Body of pancreas (tissue), 4 donors: ENCODE measurements around the gene PDK3. TPM values are rescaled to one million over a fixed set of nuclear protein-coding genes. Genes with fewer than 3 reads are reported as not detected.

Experiments
- ATAC-seq: fragments of 150-250 bp; one replicate; pipeline ENCODE4 v1.9.1; 2016
- DNase-seq, 4 donors: peaks; one replicate each; pipeline ENCODE4 v3.0.0-alpha.2; 2019
- H3K27ac ChIP-seq, 4 donors: fragments of 200-600 bp; sonication (generic); 1 replicate in 3 of 4; 2 replicates in 1 of 4; pipeline versions ENCODE4 v1.5.1 to v1.6.1; 2016 to 2019; ENCODE audit warnings: mild to moderate bottlenecking in 1 of 4, mixed read lengths in 1 of 4, moderate library complexity in 1 of 4
- H3K27me3 ChIP-seq, 2 donors: fragments of 200-600 bp; sonication (generic); one replicate each; pipeline ENCODE4 v1.6.0; 2016; ENCODE audit warnings: mild to moderate bottlenecking in 1 of 2
- H3K36me3 ChIP-seq, 2 donors: fragments of 200-600 bp; sonication (generic); replicated peaks in 1 of 2; 2 replicates each; pipeline ENCODE4 v1.5.1; 2016; ENCODE audit warnings: low read depth in 2 of 2; ENCODE audit not compliant: insufficient read depth in 1 of 2
- H3K4me1 ChIP-seq: fragments of 200-600 bp; sonication (generic); one replicate; pipeline ENCODE4 v1.6.0; 2016
- H3K4me3 ChIP-seq, 2 donors: fragments of 200-600 bp; sonication (generic); 1 replicate in 1 of 2; 2 replicates in 1 of 2; pipeline ENCODE4 v1.5.1; 2016 to 2019
- H3K9me3 ChIP-seq, 3 donors: fragments of 200-600 bp; sonication (generic); 1 replicate in 2 of 3; 2 replicates in 1 of 3; pipeline ENCODE4 v1.5.1; 2016
- POLR2A ChIP-seq, 3 donors: fragments of 450-650 bp; IDR thresholded peaks; one replicate each; pipeline ENCODE4 v1.6.1; 2016; ENCODE audit warnings: antibody characterized with exemption in 3 of 3, mild to moderate bottlenecking in 2 of 3
- WGBS, 2 donors: methylation state at CpG; one replicate each; pipeline ENCODE4 v1.1.5; 2017; 5-methylcytosine and 5-hydroxymethylcytosine counted together
- intact Hi-C: fragments of 100-400 bp; cut with DNase I; formaldehyde crosslinking; loops from one replicate; pipeline ENCODE4 v1.15.1; 2023
- total RNA-seq, 2 donors: library from RNA; depleted of rRNA; stranded (reverse); fragments of >200 nt; gene quantifications; one replicate each; pipeline ENCODE4 v1.1.0, GENCODE V29; 2016
- TF ChIP-seq, protein P1 (sequence below), 7 experiments: fragments of 450-650 bp in 4 of 7; fragments of 200-600 bp in 3 of 7; sonication (generic) in 3 of 7; IDR thresholded peaks; one replicate each; pipeline ENCODE4 v1.5.1; 2016 to 2019; ENCODE audit warnings: antibody characterized with exemption in 7 of 7

The PDK3 gene
- total RNA-seq, 2 donors from 2014 or later: 11.5 to 20.2 TPM

DNA sequence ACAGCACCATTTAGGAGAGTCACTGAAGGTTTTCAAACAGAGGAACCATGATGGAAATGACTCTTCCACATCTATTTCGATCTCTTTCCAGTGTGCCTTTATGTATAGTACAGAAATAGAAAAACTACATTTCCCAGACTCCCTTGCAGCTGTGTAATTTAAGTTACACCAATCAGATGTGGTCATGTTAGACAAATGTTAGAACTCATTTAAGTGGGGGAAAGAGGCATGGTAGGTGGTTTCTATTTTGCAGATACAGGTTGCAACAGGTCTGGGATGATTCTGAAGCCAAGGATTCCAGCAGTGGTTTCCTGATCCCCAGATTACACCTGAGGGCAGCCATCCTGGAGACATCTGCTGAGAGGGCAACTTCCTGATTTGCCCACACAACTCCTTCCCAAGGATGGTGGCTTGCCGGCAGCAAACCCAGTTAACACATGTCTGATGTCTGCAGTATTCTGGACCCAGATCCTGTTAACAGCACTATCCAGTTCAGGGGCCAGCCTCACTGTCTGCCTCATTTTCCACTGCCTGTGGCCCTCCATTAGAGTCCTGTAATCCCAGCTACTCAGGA, 38.7 kb upstream of the PDK3 start:
- TF ChIP-seq, protein P1, sequence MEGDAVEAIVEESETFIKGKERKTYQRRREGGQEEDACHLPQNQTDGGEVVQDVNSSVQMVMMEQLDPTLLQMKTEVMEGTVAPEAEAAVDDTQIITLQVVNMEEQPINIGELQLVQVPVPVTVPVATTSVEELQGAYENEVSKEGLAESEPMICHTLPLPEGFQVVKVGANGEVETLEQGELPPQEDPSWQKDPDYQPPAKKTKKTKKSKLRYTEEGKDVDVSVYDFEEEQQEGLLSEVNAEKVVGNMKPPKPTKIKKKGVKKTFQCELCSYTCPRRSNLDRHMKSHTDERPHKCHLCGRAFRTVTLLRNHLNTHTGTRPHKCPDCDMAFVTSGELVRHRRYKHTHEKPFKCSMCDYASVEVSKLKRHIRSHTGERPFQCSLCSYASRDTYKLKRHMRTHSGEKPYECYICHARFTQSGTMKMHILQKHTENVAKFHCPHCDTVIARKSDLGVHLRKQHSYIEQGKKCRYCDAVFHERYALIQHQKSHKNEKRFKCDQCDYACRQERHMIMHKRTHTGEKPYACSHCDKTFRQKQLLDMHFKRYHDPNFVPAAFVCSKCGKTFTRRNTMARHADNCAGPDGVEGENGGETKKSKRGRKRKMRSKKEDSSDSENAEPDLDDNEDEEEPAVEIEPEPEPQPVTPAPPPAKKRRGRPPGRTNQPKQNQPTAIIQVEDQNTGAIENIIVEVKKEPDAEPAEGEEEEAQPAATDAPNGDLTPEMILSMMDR (IDR thresholded peaks at IDR 0.05): no peak
- TF ChIP-seq POLR2A (IDR thresholded peaks at IDR 0.05): no peak
- Histone ChIP-seq H3K4me1 (no peaks in the 10 kb centered on the region), H3K27me3 (no peaks in the 10 kb centered on the region), H3K9me3 (no peaks in the 10 kb centered on the region), H3K27ac (no peak overlapping the region), H3K36me3 (no peaks in the 10 kb centered on the region), H3K4me3 (no peak overlapping the region)
- WGBS, 2 donors: 73 to 92% methylated on average over 1 of the region's 2 CpGs
- intact Hi-C loops: no loop called here
- DNase-seq (no peak), ATAC-seq (no peak)

DNA sequence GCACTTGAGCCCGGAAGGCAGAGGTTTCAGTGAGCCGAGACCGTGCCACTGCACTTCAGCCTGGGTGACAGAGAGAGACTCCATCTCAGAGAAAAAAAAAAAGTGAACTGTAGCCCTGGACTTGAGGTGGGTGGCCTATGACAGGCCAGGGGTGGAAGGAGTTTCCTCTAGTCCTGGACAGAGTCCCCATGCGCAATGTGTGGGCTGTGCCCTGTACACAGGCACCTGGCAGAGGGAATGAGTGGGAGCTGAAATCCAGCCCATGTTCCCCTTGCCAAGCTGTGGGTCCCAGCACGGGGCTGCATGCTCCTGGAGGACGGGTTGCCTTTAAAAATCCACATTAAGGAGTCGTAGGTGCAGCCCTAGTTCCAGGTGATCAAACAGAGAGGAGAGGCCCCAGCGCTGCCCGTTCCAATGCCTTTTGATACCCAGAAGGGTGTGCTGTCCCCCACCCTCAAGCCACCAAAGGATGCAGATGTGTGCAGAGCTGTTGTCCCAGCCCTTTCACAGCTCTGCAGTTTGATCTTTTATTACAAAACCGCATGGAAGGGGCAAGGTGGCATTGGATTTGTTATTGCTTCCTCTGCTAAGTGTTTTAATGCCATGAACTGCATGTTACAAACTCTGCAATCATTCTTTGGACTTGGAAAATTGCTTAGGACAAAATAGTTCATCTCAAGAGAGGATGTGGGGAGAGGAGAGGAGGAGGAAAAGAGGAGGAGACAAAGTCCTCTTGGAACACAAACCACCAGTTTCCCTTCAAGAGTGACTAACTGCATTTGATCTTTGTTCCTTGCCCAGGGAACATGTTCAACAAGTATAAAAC, 38.0 kb upstream of the PDK3 start:
- 72 to 79% methylated on average over 6 to 10 of the region's 10 CpGs for WGBS, 2 donors
- no peaks in the 10 kb centered on the region for H3K36me3 ChIP-seq
- no peak for DNase-seq
- no peak overlapping the region for H3K27ac ChIP-seq
- TF ChIP-seq POLR2A (IDR thresholded peaks at IDR 0.05): no peak
- TF ChIP-seq, protein P1 (IDR thresholded peaks at IDR 0.05): no peak
- H3K4me3 ChIP-seq: no peak overlapping the region
- H3K4me1 ChIP-seq: no peaks in the 10 kb centered on the region
- no peak for ATAC-seq
- intact Hi-C loops: no loop called here
- H3K27me3 ChIP-seq: no peaks in the 10 kb centered on the region
- no peaks in the 10 kb centered on the region for H3K9me3 ChIP-seq

DNA sequence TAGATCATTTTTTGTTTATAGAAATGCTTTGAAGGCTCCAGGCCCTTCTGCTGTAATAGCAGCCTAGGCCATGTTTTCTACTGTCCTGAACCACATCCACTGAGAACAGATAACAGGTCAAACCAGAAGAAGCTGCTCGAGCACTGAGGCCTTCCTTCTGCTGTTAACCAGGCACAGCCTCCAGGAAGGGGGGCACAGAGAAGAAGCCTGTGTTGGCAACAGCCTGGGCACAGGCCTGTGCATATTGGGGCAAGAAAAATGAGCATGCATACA, 37.4 kb upstream of the PDK3 start:
- no peak overlapping the region for H3K4me3 ChIP-seq
- TF ChIP-seq, protein P1 (IDR thresholded peaks at IDR 0.05): no peak
- H3K36me3 ChIP-seq: no peaks in the 10 kb centered on the region
- DNase-seq (no peak), ATAC-seq (no peak)
- H3K27me3 ChIP-seq: no peaks in the 10 kb centered on the region
- H3K4me1 ChIP-seq: no peaks in the 10 kb centered on the region
- intact Hi-C loops: no loop called here
- H3K9me3 ChIP-seq: no peaks in the 10 kb centered on the region
- WGBS, 2 donors: 83 to 90% methylated on average over 1 of the region's 1 CpG
- H3K27ac ChIP-seq: no peak overlapping the region

DNA sequence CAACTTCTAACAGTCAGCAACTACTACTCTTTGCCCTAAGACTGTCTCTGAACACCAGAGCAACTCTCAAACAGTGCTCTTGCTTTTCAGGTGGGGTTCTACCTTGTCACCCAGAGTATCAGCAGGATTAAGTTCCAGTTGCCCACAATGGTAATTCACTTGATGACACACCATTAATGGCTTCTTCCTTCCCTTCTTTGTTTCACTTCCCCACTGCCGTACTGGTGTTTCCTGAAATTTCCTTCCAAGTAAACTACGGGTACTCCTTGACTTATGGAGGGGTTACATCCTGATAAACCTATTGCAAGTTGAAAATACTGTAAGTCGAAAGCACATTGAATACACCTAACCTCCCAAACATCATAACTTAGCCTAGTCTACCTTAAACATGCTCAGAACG, 36.6 kb upstream of the PDK3 start:
- Histone ChIP-seq H3K4me1 (no peaks in the 10 kb centered on the region), H3K4me3 (no peak overlapping the region), H3K27me3 (no peaks in the 10 kb centered on the region), H3K36me3 (no peaks in the 10 kb centered on the region), H3K9me3 (no peaks in the 10 kb centered on the region), H3K27ac (no peak overlapping the region)
- WGBS, 2 donors: 88% methylated on average over 4 of the region's 4 CpGs
- no peak for DNase-seq
- ATAC-seq: no peak
- intact Hi-C loops: no loop called here
- no peak for TF ChIP-seq POLR2A (IDR thresholded peaks at IDR 0.05)
- TF ChIP-seq, protein P1 (IDR thresholded peaks at IDR 0.05): no peak

DNA sequence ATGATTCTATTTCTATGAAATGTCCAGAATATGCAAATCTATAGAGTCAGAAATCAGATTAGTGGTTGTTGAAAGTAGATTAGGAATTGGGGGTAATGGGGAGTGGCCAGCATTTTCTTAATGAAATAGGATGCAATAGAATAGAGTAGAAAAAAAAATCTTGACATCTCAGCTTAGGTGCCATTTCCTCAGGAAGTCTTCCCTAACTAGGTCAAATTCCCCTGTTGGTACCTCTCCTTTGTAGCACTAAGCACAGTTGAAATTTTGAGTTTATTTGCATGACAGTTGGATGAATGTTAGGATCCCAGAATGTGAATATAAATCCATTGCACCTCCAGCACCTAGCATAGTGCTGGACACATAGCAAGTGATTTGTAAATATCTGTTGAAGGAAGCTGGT, 30.0 kb upstream of the PDK3 start:
- no peaks in the 10 kb centered on the region for H3K27me3 ChIP-seq
- no peaks in the 10 kb centered on the region for H3K9me3 ChIP-seq
- no peaks in the 10 kb centered on the region for H3K36me3 ChIP-seq
- no peak overlapping the region for H3K4me3 ChIP-seq
- TF ChIP-seq, protein P1 (IDR thresholded peaks at IDR 0.05): no peak
- no peak for TF ChIP-seq POLR2A (IDR thresholded peaks at IDR 0.05)
- intact Hi-C loops: no loop called here
- no peak for DNase-seq
- no peaks in the 10 kb centered on the region for H3K4me1 ChIP-seq
- no peak for ATAC-seq
- no peak overlapping the region for H3K27ac ChIP-seq
